HCT116 (cell line): Measurements from ENCODE around the gene ACTG2. TPM values are rescaled to one million over a fixed set of nuclear protein-coding genes. Genes with fewer than 3 reads are reported as not detected.

Experiments
- ATAC-seq: fragments of 200-7000 bp; cut with Tn5 transposase; 2 replicates; pipeline ENCODE4 v1.9.1; 2020; ENCODE audit warnings: mild to moderate bottlenecking, moderate library complexity
- Bru-seq: library from RNA; stranded (reverse); fragments of 400-500 nt; gene quantifications from one replicate; lab custom pipeline; 2021; lab: Mats Ljungman, UMichigan
- BruChase-seq, 2 experiments: library from RNA; stranded (reverse); fragments of 400-500 nt; gene quantifications; one replicate each; lab custom pipeline; 2021; lab: Mats Ljungman, UMichigan
- BruUV-seq: library from RNA; stranded (reverse); fragments of 400-500 nt; replicated peaks from 2 replicates; lab custom pipeline; 2021; lab: Mats Ljungman, UMichigan
- CTCF ChIA-PET: fragments of 300-600 bp; sonication (Branson Sonifier 250); formaldehyde crosslinking; loops from one replicate; lab custom pipeline; 2021; ENCODE audit warnings: antibody characterized with exemption; lab: Charles Lee
- POLR2A ChIA-PET: fragments of 300-600, 350-600 bp; sonication (Branson Sonifier 250); formaldehyde crosslinking; loops from one replicate; lab custom pipeline; 2021; ENCODE audit warnings: antibody characterized with exemption; lab: Charles Lee
- RAD21 ChIA-PET, 2 experiments: fragments of 300-600 bp; sonication (Branson Sonifier 250); formaldehyde crosslinking; loops; one replicate each; lab custom pipeline; 2023; ENCODE audit warnings: low total read pairs in 2 of 2; ENCODE audit not compliant: uncharacterized antibody in 2 of 2, unreplicated experiment in 2 of 2, low non-redundant PET in 1 of 2; lab: Charles Lee
- DNase-seq: peaks from one replicate; pipeline ENCODE4 v3.0.0-alpha.2; 2010; ENCODE audit warnings: low read depth, low spot score
- H2AFZ ChIP-seq: fragments of 200-600 bp; shearing (Covaris generic), sonication (generic); 2 replicates; pipeline ENCODE4 v1.6.1; 2017; ENCODE audit warnings: low read depth, mixed run types, mixed read lengths, antibody characterized with exemption, low read length; ENCODE audit not compliant: poor library complexity, severe bottlenecking
- H3K27ac ChIP-seq: 2 replicates; pipeline ENCODE4 v1.5.1; 2012; ENCODE audit warnings: low read depth, low read length
- H3K27me3 ChIP-seq: fragments of 200-600 bp; sonication (generic); 2 replicates; pipeline ENCODE4 v1.6.1; 2016; ENCODE audit warnings: mixed run types, low read length, mixed read lengths; ENCODE audit not compliant: insufficient read depth
- H3K36me3 ChIP-seq, 2 experiments: fragments of 200-500 bp in 1 of 2; fragments of 200-600 bp in 1 of 2; sonication (Bioruptor generic) in 1 of 2; sonication (generic) in 1 of 2; 2 replicates each; pipeline versions ENCODE4 v1.5.1 to v1.6.1; 2014 to 2016; ENCODE audit warnings: low read length in 2 of 2, inconsistent platforms in 1 of 2, mixed read lengths in 1 of 2, mixed run types in 1 of 2; ENCODE audit not compliant: insufficient read depth in 2 of 2, control insufficient read depth in 1 of 2
- H3K4me1 ChIP-seq, 2 experiments: fragments of 200-600 bp in 1 of 2; sonication (generic) in 1 of 2; 2 replicates each; pipeline versions ENCODE4 v1.5.1 to v1.6.1; 2012 to 2017; ENCODE audit warnings: low read length in 2 of 2, inconsistent platforms in 1 of 2, mild to moderate bottlenecking in 1 of 2, mixed read lengths in 1 of 2, mixed run types in 1 of 2, moderate library complexity in 1 of 2; ENCODE audit not compliant: insufficient read depth in 2 of 2, control insufficient read depth in 1 of 2
- H3K4me2 ChIP-seq: fragments of 200-600 bp; sonication (generic); 2 replicates; pipeline ENCODE4 v1.6.1; 2017; ENCODE audit warnings: mixed run types, low read length, mixed read lengths
- H3K4me3 ChIP-seq, 2 experiments: fragments of 200-600 bp in 1 of 2; sonication (generic) in 1 of 2; replicated peaks in 1 of 2; 2 replicates each; pipeline ENCODE4 v1.5.1; 2011 to 2016; ENCODE audit warnings: low read length in 2 of 2, control low read depth in 1 of 2, low read depth in 1 of 2, mild to moderate bottlenecking in 1 of 2, mixed read lengths in 1 of 2, mixed run types in 1 of 2
- H3K79me2 ChIP-seq: fragments of 200-600 bp; sonication (generic); 2 replicates; pipeline ENCODE4 v1.6.1; 2017; ENCODE audit warnings: mild to moderate bottlenecking, mixed run types, low read length, moderate library complexity, mixed read lengths; ENCODE audit not compliant: insufficient read depth
- H3K9ac ChIP-seq: fragments of 200-600 bp; sonication (generic); 2 replicates; pipeline ENCODE4 v1.6.1; 2016; ENCODE audit warnings: low read length, mixed read lengths
- H3K9me2 ChIP-seq: fragments of 200-600 bp; sonication (generic), shearing (Covaris generic); 2 replicates; pipeline ENCODE4 v1.6.1; 2017; ENCODE audit warnings: mixed run types, mild to moderate bottlenecking, moderate library complexity; ENCODE audit not compliant: insufficient read depth
- H3K9me3 ChIP-seq, 2 experiments: fragments of 200-500 bp in 1 of 2; fragments of 200-600 bp in 1 of 2; sonication (Bioruptor generic) in 1 of 2; sonication (generic) in 1 of 2; 2 replicates each; pipeline ENCODE4 v1.6.1; 2014 to 2017; ENCODE audit warnings: low read length in 2 of 2, mixed read lengths in 2 of 2, inconsistent platforms in 1 of 2, low read depth in 1 of 2, mild to moderate bottlenecking in 1 of 2, mixed run types in 1 of 2, moderate library complexity in 1 of 2; ENCODE audit not compliant: control insufficient read depth in 1 of 2, insufficient read depth in 1 of 2
- H4K20me1 ChIP-seq: fragments of 200-600 bp; sonication (generic), shearing (Covaris generic); 2 replicates; pipeline ENCODE4 v1.6.1; 2017; ENCODE audit warnings: mixed run types, mild to moderate bottlenecking, moderate library complexity; ENCODE audit not compliant: insufficient read depth
- CBX3 ChIP-seq: IDR thresholded peaks from 2 replicates; pipeline ENCODE4 v1.6.1; 2012; ENCODE audit warnings: low read depth
- EGR1 ChIP-seq: IDR thresholded peaks from 2 replicates; pipeline ENCODE4 v1.6.1; 2012; ENCODE audit warnings: low read depth
- EZH2 ChIP-seq: fragments of 200-600 bp; sonication (generic); IDR thresholded peaks from 2 replicates; pipeline ENCODE4 v1.6.1; 2017; ENCODE audit warnings: antibody characterized with exemption, mixed run types
- MAX ChIP-seq: IDR thresholded peaks from 2 replicates; pipeline ENCODE4 v1.6.1; 2012
- ZNF274 ChIP-seq: fragments of 200-500 bp; sonication (Bioruptor generic); IDR thresholded peaks from 2 replicates; pipeline ENCODE4 v1.6.1; 2014; ENCODE audit warnings: mild to moderate bottlenecking, low read depth, low read length, inconsistent platforms
- intact Hi-C: fragments of 100-400 bp; cut with micrococcal nuclease; formaldehyde crosslinking; loops from 2 replicates; pipeline ENCODE4 v1.10.0; 2022
- long read RNA-seq: library from polyadenylated mRNA; unstranded; transcript quantifications from one replicate; pipeline ENCODE4 v2.0.0, GENCODE V29; 2021; ENCODE audit not compliant: unreplicated experiment
- polyA plus RNA-seq: library from polyadenylated mRNA; unstranded; fragments of >200 nt; gene quantifications from 2 replicates; pipeline ENCODE4 v1.2.1, GENCODE V29; 2012; ENCODE audit warnings: missing spikeins
- total RNA-seq: library from RNA; stranded (reverse); gene quantifications from one replicate; pipeline ENCODE4 v1.2.1, GENCODE V29; 2021; ENCODE audit not compliant: unreplicated experiment
- TF ChIP-seq, protein P1 (sequence below): IDR thresholded peaks from 2 replicates; pipeline ENCODE4 v1.6.1; 2011; ENCODE audit warnings: mild to moderate bottlenecking, low read length, moderate library complexity; ENCODE audit not compliant: insufficient replicate concordance; ENCODE audit errors: extremely low read depth

ACTG2 gene
- total RNA-seq (0.89 TPM), Bru-seq, nascent RNA (not detected), BruChase-seq, experiment 1, labeled RNA remaining after a 6-hour chase (not detected), BruChase-seq, experiment 2, labeled RNA remaining after a 2-hour chase (not detected)
- 0.05 TPM in 1 of 2 replicates, not detected in the other for polyA plus RNA-seq
- long read RNA-seq, result 0 reads

DNA sequence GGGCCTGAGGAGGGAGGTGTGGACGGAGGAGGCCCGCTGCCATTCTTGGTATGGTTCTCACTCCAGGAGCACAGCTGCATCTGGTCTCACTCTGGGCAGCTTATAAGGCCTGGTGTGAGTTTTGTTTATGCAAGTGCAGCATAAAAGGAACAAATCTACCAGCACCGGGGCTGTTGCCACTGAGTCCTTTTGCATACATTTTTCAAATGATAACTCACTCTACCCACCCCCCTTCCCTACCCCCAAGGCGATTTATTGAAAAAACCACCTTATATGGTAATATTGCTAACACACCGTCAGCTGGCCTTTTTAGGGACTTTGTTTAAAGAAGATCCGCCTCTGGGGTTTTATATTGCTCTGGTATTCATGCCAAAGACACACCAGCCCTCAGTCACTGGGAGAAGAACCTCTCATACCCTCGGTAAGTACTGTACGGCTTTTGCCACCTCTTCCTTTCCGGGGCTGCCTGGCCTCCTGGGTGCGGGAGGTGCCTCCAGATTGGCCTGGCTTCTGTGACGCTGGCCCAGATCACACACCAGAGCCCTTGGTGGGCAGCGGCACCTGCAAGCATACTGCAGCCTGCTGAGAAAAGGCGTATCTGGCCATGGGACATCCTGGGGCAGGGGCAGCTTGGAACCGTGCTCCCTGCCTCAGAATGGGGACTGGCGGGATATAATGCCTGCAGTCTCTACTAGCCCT is at the start of gene ACTG2:
ACTG2 (plus strand) TSS at position 378 of the 699 bp plus-strand sequence. CDS start 8,304 bp downstream, outside the sequence.
- CTCF ChIA-PET, result no interaction called here
- no peaks in the 10 kb centered on the region for H3K27me3 ChIP-seq

More for the DNA sequence above, at the start of gene ACTG2:
- no peak within 1 kb of the TSS for H3K9ac ChIP-seq
- ChIA-PET RAD21 (no interaction called here), POLR2A (no interaction called here)
- H3K79me2 ChIP-seq, result no peaks in the 10 kb centered on the region
- no peak for ATAC-seq
- no peak within 1 kb of the TSS for H3K27ac ChIP-seq
- no peaks in the 10 kb centered on the region for H4K20me1 ChIP-seq
- DNase-seq, result no peak
- no TSS peak for BruUV-seq
- no peak within 1 kb of the TSS for H2AFZ ChIP-seq
- H3K4me3 ChIP-seq, result no peak within 1 kb of the TSS
- TF ChIP-seq MAX, result no peak
- TF ChIP-seq ZNF274, result no peak
- no peak for TF ChIP-seq CBX3
- no peak for TF ChIP-seq EGR1
- no peak for TF ChIP-seq EZH2
- TF ChIP-seq, protein P1, sequence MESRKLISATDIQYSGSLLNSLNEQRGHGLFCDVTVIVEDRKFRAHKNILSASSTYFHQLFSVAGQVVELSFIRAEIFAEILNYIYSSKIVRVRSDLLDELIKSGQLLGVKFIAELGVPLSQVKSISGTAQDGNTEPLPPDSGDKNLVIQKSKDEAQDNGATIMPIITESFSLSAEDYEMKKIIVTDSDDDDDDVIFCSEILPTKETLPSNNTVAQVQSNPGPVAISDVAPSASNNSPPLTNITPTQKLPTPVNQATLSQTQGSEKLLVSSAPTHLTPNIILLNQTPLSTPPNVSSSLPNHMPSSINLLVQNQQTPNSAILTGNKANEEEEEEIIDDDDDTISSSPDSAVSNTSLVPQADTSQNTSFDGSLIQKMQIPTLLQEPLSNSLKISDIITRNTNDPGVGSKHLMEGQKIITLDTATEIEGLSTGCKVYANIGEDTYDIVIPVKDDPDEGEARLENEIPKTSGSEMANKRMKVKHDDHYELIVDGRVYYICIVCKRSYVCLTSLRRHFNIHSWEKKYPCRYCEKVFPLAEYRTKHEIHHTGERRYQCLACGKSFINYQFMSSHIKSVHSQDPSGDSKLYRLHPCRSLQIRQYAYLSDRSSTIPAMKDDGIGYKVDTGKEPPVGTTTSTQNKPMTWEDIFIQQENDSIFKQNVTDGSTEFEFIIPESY, result no peak
- TF ChIP-seq, all 23 proteins: peak for 0
- Histone ChIP-seq H3K4me2 (no peak within 1 kb of the TSS), H3K9me3 (no peaks in the 10 kb centered on the region), H3K4me1 (peaks cover 0 to 9% of the 10 kb centered on the region in 2 experiments; a peak in 1 of 4 replicates), H3K36me3 (no peaks in the 10 kb centered on the region), H3K9me2 (no peaks in the 10 kb centered on the region)
- intact Hi-C loops, result no loop called here
